Measurements from ENCODE around the gene MIF.
"Not testable (repeated sequence)": the region's sequence is repeated elsewhere in the genome, so short reads cannot be mapped to it uniquely, and the experiment has no call there.

The MIF gene

GRCh38 chr22:23912293-23912903 lies 18.2 kb downstream of the MIF start:
- TF ChIP-seq EZH2phosphoT487 (IDR thresholded peaks at IDR 0.05; ENCODE audit: low read depth) (no peak), CTCF (IDR thresholded peaks at IDR 0.05; ENCODE audit: low read depth, low read length) (no peak)
- Histone ChIP-seq H3K4me2 (ENCODE audit: low read length) (peak overlapping the region; percentile 81; the same call in 1 of the 2 replicates), H3K9me3 (ENCODE audit: insufficient read depth, low read length) (no peaks in the 10 kb centered on the region), H3K4me3 (ENCODE audit: low read length) (no peak overlapping the region), H3K36me3 (replicated peaks; ENCODE audit: low read depth, low read length) (peaks cover 9% of the 10 kb centered on the region), H3K27ac (ENCODE audit: low read length) (no peak overlapping the region), H3K79me2 (ENCODE audit: low read length) (0 out of 2 replicates have a peak, but pooled peaks cover 5% of the 10 kb centered on the region), H3K9ac (ENCODE audit: low read length) (no peak overlapping the region), H3K27me3 (ENCODE audit: low read depth, low read length) (no peaks in the 10 kb centered on the region), H2AFZ (ENCODE audit: low read depth, low read length) (no peak overlapping the region), H3K4me1 (ENCODE audit: low read length) (peaks cover 29% of the 10 kb centered on the region), H4K20me1 (ENCODE audit: insufficient read depth, low read length) (no peaks in the 10 kb centered on the region)

- H3K4me2 ChIP-seq (ENCODE audit: low read length), result peak overlapping the region; percentile 81
- H3K27ac ChIP-seq (ENCODE audit: low read length), result peak overlapping the region; percentile 70
- H4K20me1 ChIP-seq (ENCODE audit: insufficient read depth, low read length), result no peaks in the 10 kb centered on the region
- peak overlapping the region; percentile 89 for H3K4me3 ChIP-seq (ENCODE audit: low read length)
- H3K4me1 ChIP-seq (ENCODE audit: low read length), result peaks cover 29% of the 10 kb centered on the region
- H3K79me2 ChIP-seq (ENCODE audit: low read length), result 0 out of 2 replicates have a peak, but pooled peaks cover 5% of the 10 kb centered on the region
- H3K27me3 ChIP-seq (ENCODE audit: low read depth, low read length), result no peaks in the 10 kb centered on the region
- TF ChIP-seq CTCF (IDR thresholded peaks at IDR 0.05; ENCODE audit: low read depth, low read length) (no peak), EZH2phosphoT487 (IDR thresholded peaks at IDR 0.05; ENCODE audit: low read depth) (no peak)
- H3K9me3 ChIP-seq (ENCODE audit: insufficient read depth, low read length), result no peaks in the 10 kb centered on the region
- H3K9ac ChIP-seq (ENCODE audit: low read length), result peak overlapping the region; percentile 93
- no peak overlapping the region for H2AFZ ChIP-seq (ENCODE audit: low read depth, low read length)
- peaks cover 13% of the 10 kb centered on the region for H3K36me3 ChIP-seq (replicated peaks; ENCODE audit: low read depth, low read length)
Observed at GRCh38 chr22:23913306-23913660, 19.1 kb downstream of the MIF start.

- Histone ChIP-seq H3K79me2 (ENCODE audit: low read length) (0 out of 2 replicates have a peak, but pooled peaks cover 5% of the 10 kb centered on the region), H3K9ac (ENCODE audit: low read length) (peak overlapping the region; percentile 93), H3K4me3 (ENCODE audit: low read length) (peak overlapping the region; percentile 89), H4K20me1 (ENCODE audit: insufficient read depth, low read length) (no peaks in the 10 kb centered on the region), H3K36me3 (replicated peaks; ENCODE audit: low read depth, low read length) (peaks cover 17% of the 10 kb centered on the region), H3K4me2 (ENCODE audit: low read length) (peak overlapping the region; percentile 81), H2AFZ (ENCODE audit: low read depth, low read length) (peak overlapping the region; percentile 32; the same call in 1 of the 2 replicates), H3K27ac (ENCODE audit: low read length) (peak overlapping the region; percentile 70), H3K27me3 (ENCODE audit: low read depth, low read length) (no peaks in the 10 kb centered on the region), H3K9me3 (ENCODE audit: insufficient read depth, low read length) (no peaks in the 10 kb centered on the region), H3K4me1 (ENCODE audit: low read length) (peaks cover 29% of the 10 kb centered on the region)
- no peak for TF ChIP-seq EZH2phosphoT487 (IDR thresholded peaks at IDR 0.05; ENCODE audit: low read depth)
- TF ChIP-seq CTCF (IDR thresholded peaks at IDR 0.05; ENCODE audit: low read depth, low read length), result no peak
Observed at GRCh38 chr22:23913661-23914353, 19.6 kb downstream of the MIF start.

- Histone ChIP-seq H3K4me2 (ENCODE audit: low read length) (peak overlapping the region; percentile 61; the same call in 1 of the 2 replicates), H2AFZ (ENCODE audit: low read depth, low read length) (no peak overlapping the region), H3K9me3 (ENCODE audit: insufficient read depth, low read length) (no peaks in the 10 kb centered on the region), H3K4me3 (ENCODE audit: low read length) (no peak overlapping the region), H3K79me2 (ENCODE audit: low read length) (0 out of 2 replicates have a peak, but pooled peaks cover 5% of the 10 kb centered on the region), H3K9ac (ENCODE audit: low read length) (no peak overlapping the region), H4K20me1 (ENCODE audit: insufficient read depth, low read length) (no peaks in the 10 kb centered on the region), H3K27ac (ENCODE audit: low read length) (peak overlapping the region; percentile 52), H3K36me3 (replicated peaks; ENCODE audit: low read depth, low read length) (peaks cover 23% of the 10 kb centered on the region), H3K27me3 (ENCODE audit: low read depth, low read length) (no peaks in the 10 kb centered on the region), H3K4me1 (ENCODE audit: low read length) (peaks cover 29% of the 10 kb centered on the region)
- TF ChIP-seq CTCF (IDR thresholded peaks at IDR 0.05; ENCODE audit: low read depth, low read length), result no peak
- TF ChIP-seq EZH2phosphoT487 (IDR thresholded peaks at IDR 0.05; ENCODE audit: low read depth), result no peak
Observed at GRCh38 chr22:23915290-23915689, 21.1 kb downstream of the MIF start.

GRCh38 chr22:23920267-23920611 lies 26.1 kb downstream of the MIF start:
- not testable (repeated sequence) for H3K9me3 ChIP-seq (ENCODE audit: insufficient read depth, low read length); H3K27ac ChIP-seq (ENCODE audit: low read length); H3K9ac ChIP-seq (ENCODE audit: low read length); H2AFZ ChIP-seq (ENCODE audit: low read depth, low read length); H3K4me1 ChIP-seq (ENCODE audit: low read length); H3K27me3 ChIP-seq (ENCODE audit: low read depth, low read length); H3K4me2 ChIP-seq (ENCODE audit: low read length); H3K79me2 ChIP-seq (ENCODE audit: low read length); H3K4me3 ChIP-seq (ENCODE audit: low read length); H4K20me1 ChIP-seq (ENCODE audit: insufficient read depth, low read length)
- H3K36me3 ChIP-seq (replicated peaks; ENCODE audit: low read depth, low read length), result peaks cover 52% of the 10 kb centered on the region

- not testable (repeated sequence) for H2AFZ ChIP-seq (ENCODE audit: low read depth, low read length); H3K27me3 ChIP-seq (ENCODE audit: low read depth, low read length); H3K27ac ChIP-seq (ENCODE audit: low read length); H3K9ac ChIP-seq (ENCODE audit: low read length); H4K20me1 ChIP-seq (ENCODE audit: insufficient read depth, low read length); H3K4me1 ChIP-seq (ENCODE audit: low read length); H3K4me2 ChIP-seq (ENCODE audit: low read length); H3K79me2 ChIP-seq (ENCODE audit: low read length); H3K4me3 ChIP-seq (ENCODE audit: low read length)
- Histone ChIP-seq H3K9me3 (ENCODE audit: insufficient read depth, low read length) (peaks cover 14% of the 10 kb centered on the region), H3K36me3 (replicated peaks; ENCODE audit: low read depth, low read length) (peaks cover 61% of the 10 kb centered on the region)
Observed at GRCh38 chr22:23921586-23922201, 27.5 kb downstream of the MIF start.

Measured in OCI-LY3 (cell line).